ENCODE measurements around the gene SNX32.

Gene SNX32

DNA sequence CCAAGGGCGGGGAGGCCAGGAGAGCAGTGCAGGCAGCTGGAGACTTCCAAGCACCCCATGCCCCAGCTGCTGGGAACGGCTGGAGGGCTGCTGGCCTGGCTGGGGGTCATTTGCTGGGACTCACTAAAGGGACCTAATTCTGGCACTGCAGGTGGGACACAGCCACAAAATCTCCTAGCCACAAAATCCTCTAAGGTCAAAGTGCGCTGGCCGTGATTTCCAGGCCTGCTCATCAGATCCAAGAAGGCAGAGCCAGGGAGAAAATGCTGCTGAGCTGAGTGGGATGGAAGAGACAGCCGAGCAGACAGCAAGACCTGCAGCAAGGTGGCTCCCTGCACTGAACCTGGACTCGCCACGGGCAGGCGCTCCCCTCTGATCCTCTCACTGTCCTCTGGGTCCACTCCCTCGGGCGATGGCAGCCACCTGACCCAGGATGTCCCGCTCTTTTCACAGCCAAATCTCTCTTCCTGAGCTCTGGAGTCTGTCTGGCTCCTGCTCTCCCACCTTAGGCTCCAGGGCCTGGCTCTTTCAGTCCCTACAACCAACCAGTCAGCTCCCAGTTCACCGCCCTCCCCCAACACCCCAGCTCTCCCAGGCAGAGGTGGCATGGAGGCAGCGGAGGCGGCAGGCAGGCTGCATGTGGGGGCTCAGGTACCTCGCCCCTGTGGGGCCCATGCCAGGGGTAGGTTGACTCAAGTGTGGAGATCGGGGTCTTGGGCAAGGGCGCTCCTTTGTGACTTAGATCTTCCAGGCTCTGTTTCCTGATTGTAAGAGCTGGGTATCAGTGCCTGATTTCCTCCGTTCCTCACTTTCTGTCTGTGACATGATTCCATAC, 32.4 kb upstream of the SNX32 start:
- no peak for DNase-seq (ENCODE audit: low read depth)
- TF ChIP-seq, protein P1, sequence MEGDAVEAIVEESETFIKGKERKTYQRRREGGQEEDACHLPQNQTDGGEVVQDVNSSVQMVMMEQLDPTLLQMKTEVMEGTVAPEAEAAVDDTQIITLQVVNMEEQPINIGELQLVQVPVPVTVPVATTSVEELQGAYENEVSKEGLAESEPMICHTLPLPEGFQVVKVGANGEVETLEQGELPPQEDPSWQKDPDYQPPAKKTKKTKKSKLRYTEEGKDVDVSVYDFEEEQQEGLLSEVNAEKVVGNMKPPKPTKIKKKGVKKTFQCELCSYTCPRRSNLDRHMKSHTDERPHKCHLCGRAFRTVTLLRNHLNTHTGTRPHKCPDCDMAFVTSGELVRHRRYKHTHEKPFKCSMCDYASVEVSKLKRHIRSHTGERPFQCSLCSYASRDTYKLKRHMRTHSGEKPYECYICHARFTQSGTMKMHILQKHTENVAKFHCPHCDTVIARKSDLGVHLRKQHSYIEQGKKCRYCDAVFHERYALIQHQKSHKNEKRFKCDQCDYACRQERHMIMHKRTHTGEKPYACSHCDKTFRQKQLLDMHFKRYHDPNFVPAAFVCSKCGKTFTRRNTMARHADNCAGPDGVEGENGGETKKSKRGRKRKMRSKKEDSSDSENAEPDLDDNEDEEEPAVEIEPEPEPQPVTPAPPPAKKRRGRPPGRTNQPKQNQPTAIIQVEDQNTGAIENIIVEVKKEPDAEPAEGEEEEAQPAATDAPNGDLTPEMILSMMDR (conservative IDR thresholded peaks at IDR 0.05; ENCODE audit: low read depth, low read length) = no peak
- H3K4me3 ChIP-seq (ENCODE audit: low read length) = no peak overlapping the region

DNA sequence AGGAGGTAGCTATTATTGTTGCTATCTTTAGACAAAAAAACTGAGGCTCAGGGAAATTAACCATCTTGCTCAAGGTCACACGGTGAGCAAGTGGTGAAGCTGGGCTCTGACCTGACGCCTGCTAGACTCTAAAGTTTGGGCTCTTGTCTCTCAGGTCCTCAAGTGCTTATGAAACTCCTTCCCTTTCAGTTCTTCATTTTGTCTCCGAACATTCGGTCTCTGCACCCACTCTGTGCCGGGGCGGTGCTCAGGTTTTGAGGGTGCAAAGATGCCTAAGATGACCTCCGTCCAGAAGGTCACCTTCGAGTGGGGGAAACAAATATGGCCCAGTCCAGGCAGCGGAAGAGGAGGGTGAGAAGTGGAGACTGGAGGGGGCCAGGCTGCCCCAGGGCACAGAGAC, 30.9 kb upstream of the SNX32 start:
- TF ChIP-seq, protein P1 (conservative IDR thresholded peaks at IDR 0.05; ENCODE audit: low read depth, low read length) = no peak
- no peak overlapping the region for H3K4me3 ChIP-seq (ENCODE audit: low read length)
- DNase-seq (ENCODE audit: low read depth) = no peak

DNA sequence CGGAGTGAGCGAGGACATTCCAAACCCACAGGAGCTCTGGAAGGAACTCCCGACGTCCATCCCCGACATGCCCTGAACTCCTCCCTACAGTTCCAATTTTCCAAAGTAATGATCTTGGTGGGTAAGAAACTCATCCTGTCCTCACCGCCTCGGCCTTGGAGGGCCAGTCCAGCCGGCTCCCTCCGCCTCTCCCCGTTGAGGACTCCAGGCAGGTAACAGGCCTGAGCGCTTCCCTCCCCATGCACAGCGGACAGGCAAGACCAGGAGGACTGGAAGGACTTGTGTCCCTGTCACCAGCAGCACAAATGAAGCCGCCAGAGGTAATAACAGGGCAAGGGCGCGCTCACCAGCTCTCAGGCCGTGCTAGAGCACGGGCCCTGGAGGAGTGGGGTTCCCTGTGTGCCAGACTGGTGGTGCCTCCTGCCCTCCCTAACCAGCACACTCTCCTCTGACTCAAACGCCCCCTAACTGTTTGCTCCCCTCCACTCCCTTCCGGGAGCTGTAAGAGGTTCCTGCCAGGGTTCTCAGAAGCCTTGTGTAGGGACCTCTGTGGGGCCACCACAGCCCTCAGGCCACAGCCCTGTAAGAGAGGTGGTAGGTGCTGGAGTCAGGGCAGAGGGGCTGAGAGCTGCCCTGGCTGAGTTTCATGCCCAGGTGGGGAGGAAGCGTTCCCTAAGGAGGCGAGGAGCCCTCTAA, 29.8 kb upstream of the SNX32 start:
- DNase-seq (ENCODE audit: low read depth) = no peak
- TF ChIP-seq, protein P1 (conservative IDR thresholded peaks at IDR 0.05; ENCODE audit: low read depth, low read length) = no peak
- no peak overlapping the region for H3K4me3 ChIP-seq (ENCODE audit: low read length)

DNA sequence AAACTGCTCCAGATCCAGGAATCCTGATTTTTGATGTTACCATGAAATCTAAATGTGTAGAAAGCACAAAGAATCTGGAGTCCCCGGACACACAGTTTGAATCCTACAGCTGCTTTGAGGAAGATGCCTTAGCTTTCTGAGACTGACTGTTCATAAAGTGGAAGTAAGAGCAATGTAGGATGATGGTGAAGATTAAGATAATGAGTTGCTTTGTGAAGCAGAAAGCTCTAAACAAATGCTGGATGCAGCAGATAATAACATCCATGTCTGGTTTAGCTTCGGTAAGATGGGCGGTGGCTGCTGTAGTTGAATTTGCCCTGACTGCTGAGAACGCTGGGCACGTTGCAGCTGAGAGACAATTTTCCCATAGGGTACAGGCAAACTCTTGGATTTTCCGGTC, 26.8 kb upstream of the SNX32 start:
- TF ChIP-seq, protein P1 (conservative IDR thresholded peaks at IDR 0.05; ENCODE audit: low read depth, low read length) = no peak
- no peak overlapping the region for H3K4me3 ChIP-seq (ENCODE audit: low read length)
- no peak for DNase-seq (ENCODE audit: low read depth)

DNA sequence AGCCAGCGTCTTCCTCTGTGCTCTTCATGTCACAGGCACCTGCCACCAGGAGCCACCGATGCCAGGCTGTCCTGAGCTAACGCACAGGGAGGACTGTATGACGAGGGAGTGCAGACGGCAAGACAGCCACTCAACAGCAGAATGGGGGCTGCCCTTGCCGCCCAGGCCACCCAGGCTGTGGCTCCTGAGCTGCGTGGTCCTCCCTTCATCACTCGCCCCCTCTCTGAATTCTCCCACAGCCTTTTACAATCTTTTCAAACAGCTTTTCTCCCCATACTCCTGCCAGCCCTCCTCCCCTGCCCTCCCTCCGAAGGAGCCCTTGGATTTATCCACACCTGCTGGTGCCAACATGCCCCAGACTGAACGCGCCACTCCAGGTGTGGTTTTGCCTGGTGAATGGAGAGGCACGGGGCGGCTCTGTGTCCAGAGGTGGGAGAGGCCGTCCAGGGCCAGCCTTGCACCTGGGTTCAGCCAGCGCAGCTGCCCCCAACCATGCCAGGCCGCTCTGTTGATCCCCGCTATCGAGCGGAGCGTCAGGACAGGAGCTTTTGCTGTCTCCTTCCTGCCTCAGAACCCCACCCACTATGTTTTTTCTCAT, 24.9 kb upstream of the SNX32 start:
- TF ChIP-seq, protein P1 (conservative IDR thresholded peaks at IDR 0.05; ENCODE audit: low read depth, low read length) = no peak
- H3K4me3 ChIP-seq (ENCODE audit: low read length) = no peak overlapping the region
- DNase-seq (ENCODE audit: low read depth) = no peak

DNA sequence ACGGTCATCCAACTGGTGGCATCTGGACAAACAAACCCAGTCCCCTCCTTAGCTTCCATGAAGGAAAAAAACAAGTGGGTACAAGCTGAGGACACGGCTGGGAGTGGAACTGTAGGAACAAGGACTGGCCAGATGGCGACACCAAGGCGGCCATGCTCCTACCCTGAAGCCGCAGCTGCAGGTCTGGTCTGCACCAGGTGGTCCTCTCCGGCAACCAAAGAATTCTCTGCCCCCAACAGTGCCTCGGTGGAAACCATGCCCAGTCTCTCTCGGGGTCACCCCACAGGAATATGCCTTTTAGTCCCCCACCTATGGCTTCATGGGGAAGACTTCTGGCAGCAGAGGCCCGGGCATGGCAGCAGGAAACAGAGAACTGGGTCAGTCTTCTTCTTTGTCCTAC, 24.3 kb upstream of the SNX32 start:
- TF ChIP-seq, protein P1 (conservative IDR thresholded peaks at IDR 0.05; ENCODE audit: low read depth, low read length) = no peak
- no peak for DNase-seq (ENCODE audit: low read depth)
- no peak overlapping the region for H3K4me3 ChIP-seq (ENCODE audit: low read length)

All from retinal pigment epithelial cell (primary cell).